Liver (tissue), 9 donors: ENCODE results near the gene THADA. TPM values are rescaled to one million over a fixed set of nuclear protein-coding genes. Genes with fewer than 3 reads are reported as not detected.

ENCODE experiments used
- DNase-seq: peaks from one replicate; pipeline ENCODE4 v3.0.0-alpha.2; 2017; ENCODE audit warnings: low spot score
- H3K27ac ChIP-seq, 2 donors: one replicate each; pipeline ENCODE4 v1.7.0; 2013; ENCODE audit warnings: inconsistent platforms in 2 of 2, low read length in 2 of 2, control low read depth in 1 of 2, low read depth in 1 of 2, mild to moderate bottlenecking in 1 of 2
- H3K27me3 ChIP-seq, 4 donors: one replicate each; pipeline versions ENCODE4 v1.6.1 to v1.7.0; 2013; ENCODE audit warnings: low read length in 3 of 4, inconsistent platforms in 1 of 4, mild to moderate bottlenecking in 1 of 4, moderate library complexity in 1 of 4; ENCODE audit not compliant: control insufficient read depth in 4 of 4, insufficient read depth in 4 of 4
- H3K36me3 ChIP-seq, 4 donors: one replicate each; pipeline versions ENCODE4 v1.6.1 to v1.7.0; 2013; ENCODE audit warnings: low read length in 3 of 4, mild to moderate bottlenecking in 3 of 4, low read depth in 1 of 4, moderate library complexity in 1 of 4; ENCODE audit not compliant: control insufficient read depth in 4 of 4, insufficient read depth in 3 of 4
- H3K4me1 ChIP-seq, 4 donors: one replicate each; pipeline versions ENCODE4 v1.6.1 to v1.7.0; 2013; ENCODE audit warnings: low read length in 3 of 4, mild to moderate bottlenecking in 3 of 4, moderate library complexity in 1 of 4; ENCODE audit not compliant: control insufficient read depth in 4 of 4, insufficient read depth in 4 of 4
- H3K4me3 ChIP-seq, 3 donors: one replicate each; pipeline versions ENCODE4 v1.6.1 to v1.7.0; 2013; ENCODE audit warnings: low read length in 3 of 3, control low read depth in 1 of 3, low read depth in 1 of 3, mild to moderate bottlenecking in 1 of 3
- H3K9ac ChIP-seq, 2 donors: one replicate each; pipeline ENCODE4 v1.7.0; 2013; ENCODE audit warnings: low read length in 2 of 2, mild to moderate bottlenecking in 2 of 2, moderate library complexity in 2 of 2, control low read depth in 1 of 2, low read depth in 1 of 2
- H3K9me3 ChIP-seq, 4 donors: one replicate each; pipeline versions ENCODE4 v1.6.1 to v1.7.0; 2013; ENCODE audit warnings: low read length in 3 of 4; ENCODE audit not compliant: control insufficient read depth in 4 of 4
- FOXA1 ChIP-seq: IDR thresholded peaks from 2 replicates; pipeline ENCODE4 v1.6.1; 2016; ENCODE audit warnings: antibody characterized with exemption
- HNF4G ChIP-seq: IDR thresholded peaks from 2 replicates; pipeline ENCODE4 v1.6.1; 2016; ENCODE audit warnings: antibody characterized with exemption
- NR2F2 ChIP-seq: IDR thresholded peaks from 2 replicates; pipeline ENCODE4 v1.6.1; 2016; ENCODE audit warnings: antibody characterized with exemption
- REST ChIP-seq: IDR thresholded peaks from 2 replicates; pipeline ENCODE4 v1.6.1; 2016; ENCODE audit warnings: antibody characterized with exemption, mild to moderate bottlenecking
- ZBTB33 ChIP-seq: IDR thresholded peaks from 2 replicates; pipeline ENCODE4 v1.6.1; 2016; ENCODE audit warnings: antibody characterized with exemption
- WGBS: extraction: QIAGEN DNeasy Blood & Tissue Kit; methylation state at CpG from one replicate; pipeline ENCODE4 v1.1.7; 2013; 5-methylcytosine and 5-hydroxymethylcytosine counted together
- polyA plus RNA-seq, 2 donors: library from polyadenylated mRNA; stranded (reverse) in 1 of 2; unstranded in 1 of 2; fragments of 200-250 nt in 1 of 2; fragments of >200 nt in 1 of 2; fragmentation: Nextera tagmentation in 1 of 2; extraction: Ambion mirVana in 1 of 2; gene quantifications; one replicate each; pipeline versions ENCODE4 v1.2.1 to v1.2.3, GENCODE V29; 2013 to 2015
- total RNA-seq, 2 donors: library from RNA; depleted of rRNA; stranded (reverse); fragments of >200 nt; gene quantifications; one replicate each; pipeline ENCODE4 v1.2.3, GENCODE V29; 2014
- TF ChIP-seq, protein P1 (sequence below): fragments of 150-350 bp; IDR thresholded peaks from 2 replicates; pipeline ENCODE4 v1.5.1; 2017; ENCODE audit warnings: improper control_type of control experiment, low read depth, low read length; ENCODE audit not compliant: missing input control
- donor health status: healthy.
- donor health status: healthy.
- donor health status: healthy.
- donor health status: healthy.
- donor health status: healthy.

Gene THADA
- total and polyA plus RNA-seq, 4 donors, result 12.0 to 37.2 (median 22.3) TPM

DNA sequence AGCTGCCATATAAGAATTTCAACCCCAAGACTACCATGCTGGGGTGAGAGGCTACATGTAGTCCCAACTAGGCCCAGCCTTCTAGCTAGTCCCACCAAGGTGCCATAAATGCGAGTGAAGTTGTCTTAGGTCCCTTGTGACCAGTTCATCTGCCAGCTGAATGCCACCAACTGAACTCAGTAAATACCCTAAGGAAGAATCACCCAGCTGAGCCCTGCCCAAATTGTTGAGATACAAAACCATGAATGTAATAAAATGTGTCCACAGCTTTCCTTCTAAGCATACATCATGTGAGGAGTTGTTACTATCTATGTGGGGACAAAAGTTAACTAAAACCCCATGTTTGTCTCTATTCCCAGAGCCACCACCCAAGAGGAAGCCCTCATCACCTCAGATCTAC is 70.3 kb downstream of the THADA start:
- DNase-seq, result no peak
- H3K4me3 ChIP-seq, result no peak overlapping the region
- no peak overlapping the region for H3K9ac ChIP-seq
- no peak overlapping the region for H3K27ac ChIP-seq
- TF ChIP-seq ZBTB33, result no peak
- no peak for TF ChIP-seq NR2F2
- TF ChIP-seq, protein P1, sequence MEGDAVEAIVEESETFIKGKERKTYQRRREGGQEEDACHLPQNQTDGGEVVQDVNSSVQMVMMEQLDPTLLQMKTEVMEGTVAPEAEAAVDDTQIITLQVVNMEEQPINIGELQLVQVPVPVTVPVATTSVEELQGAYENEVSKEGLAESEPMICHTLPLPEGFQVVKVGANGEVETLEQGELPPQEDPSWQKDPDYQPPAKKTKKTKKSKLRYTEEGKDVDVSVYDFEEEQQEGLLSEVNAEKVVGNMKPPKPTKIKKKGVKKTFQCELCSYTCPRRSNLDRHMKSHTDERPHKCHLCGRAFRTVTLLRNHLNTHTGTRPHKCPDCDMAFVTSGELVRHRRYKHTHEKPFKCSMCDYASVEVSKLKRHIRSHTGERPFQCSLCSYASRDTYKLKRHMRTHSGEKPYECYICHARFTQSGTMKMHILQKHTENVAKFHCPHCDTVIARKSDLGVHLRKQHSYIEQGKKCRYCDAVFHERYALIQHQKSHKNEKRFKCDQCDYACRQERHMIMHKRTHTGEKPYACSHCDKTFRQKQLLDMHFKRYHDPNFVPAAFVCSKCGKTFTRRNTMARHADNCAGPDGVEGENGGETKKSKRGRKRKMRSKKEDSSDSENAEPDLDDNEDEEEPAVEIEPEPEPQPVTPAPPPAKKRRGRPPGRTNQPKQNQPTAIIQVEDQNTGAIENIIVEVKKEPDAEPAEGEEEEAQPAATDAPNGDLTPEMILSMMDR, result no peak
- TF ChIP-seq HNF4G, result no peak
- TF ChIP-seq REST, result no peak
- H3K36me3 ChIP-seq, result no peaks in the 10 kb centered on the region
- H3K9me3 ChIP-seq, result no peaks in the 10 kb centered on the region
- H3K4me1 ChIP-seq, result no peaks in the 10 kb centered on the region
- no peaks in the 10 kb centered on the region for H3K27me3 ChIP-seq
- 98% methylated on average over 1 of the region's 1 CpG for WGBS

GRCh38 chr2:43524177-43524965 is 71.5 kb downstream of the THADA start:
- Histone ChIP-seq H3K36me3 (no peaks in the 10 kb centered on the region), H3K9me3 (no peaks in the 10 kb centered on the region), H3K27ac (no peak overlapping the region), H3K4me3 (no peak overlapping the region), H3K27me3 (no peaks in the 10 kb centered on the region), H3K4me1 (peaks cover 0 to 6% (median 0%) of the 10 kb centered on the region in 4 donors), H3K9ac (no peak overlapping the region)
- no peak for TF ChIP-seq FOXA1
- TF ChIP-seq, protein P1, result peak; percentile 41
- 93% methylated on average over 3 of the region's 3 CpGs for WGBS
- DNase-seq, result no peak
